KMS-11 (cell line): ENCODE data around the gene CALN1.

ENCODE experiments used
- H2AFZ ChIP-seq: fragments of 200-600 bp; sonication (generic); 2 replicates; pipeline ENCODE4 v1.6.1; 2016; ENCODE audit warnings: antibody characterized with exemption, mixed run types, low read depth
- H3K27ac ChIP-seq: fragments of 200-600 bp; sonication (generic); 2 replicates; pipeline ENCODE4 v1.6.1; 2016; ENCODE audit warnings: mild to moderate bottlenecking, mixed run types
- H3K27me3 ChIP-seq: fragments of 200-600 bp; sonication (generic); 2 replicates; pipeline ENCODE4 v1.6.1; 2017; ENCODE audit warnings: mild to moderate bottlenecking, low read depth, mixed run types, moderate library complexity; ENCODE audit not compliant: insufficient read depth
- H3K36me3 ChIP-seq: fragments of 200-600 bp; sonication (generic); 2 replicates; pipeline ENCODE4 v1.6.1; 2017; ENCODE audit warnings: mild to moderate bottlenecking, mixed run types; ENCODE audit not compliant: insufficient read depth
- H3K4me1 ChIP-seq: fragments of 200-600 bp; sonication (generic); 2 replicates; pipeline ENCODE4 v1.6.1; 2016; ENCODE audit warnings: mild to moderate bottlenecking, low read depth, mixed run types; ENCODE audit not compliant: poor library complexity, severe bottlenecking
- H3K4me2 ChIP-seq: fragments of 200-600 bp; sonication (generic); 2 replicates; pipeline ENCODE4 v1.7.0; 2016; ENCODE audit warnings: mild to moderate bottlenecking, mixed run types
- H3K4me3 ChIP-seq: fragments of 200-600 bp; sonication (generic); IDR thresholded peaks from 2 replicates; pipeline ENCODE4 v1.6.1; 2017; ENCODE audit warnings: low read depth, low read length, mixed read lengths; ENCODE audit not compliant: insufficient read depth
- H3K79me2 ChIP-seq: fragments of 200-600 bp; sonication (generic); 2 replicates; pipeline ENCODE4 v1.6.1; 2016; ENCODE audit warnings: low read depth, mixed run types; ENCODE audit not compliant: insufficient read depth
- H3K9ac ChIP-seq: fragments of 200-600 bp; sonication (generic); 2 replicates; pipeline ENCODE4 v1.6.1; 2016; ENCODE audit warnings: mild to moderate bottlenecking, mixed run types
- H4K20me1 ChIP-seq: fragments of 200-600 bp; sonication (generic); 2 replicates; pipeline ENCODE4 v1.6.1; 2016; ENCODE audit warnings: mild to moderate bottlenecking, mixed run types; ENCODE audit not compliant: insufficient read depth
- CTCF ChIP-seq: fragments of 200-600 bp; sonication (generic); conservative IDR thresholded peaks from 2 replicates; pipeline ENCODE4 v1.6.1; 2017; ENCODE audit warnings: low read depth, mild to moderate bottlenecking, antibody characterized with exemption, low read length, moderate library complexity, mixed read lengths

The CALN1 gene

GRCh38 chr7:72023926-72024325 is 388.2 kb downstream of the CALN1 start:
- no peak overlapping the region for H3K27ac ChIP-seq
- H2AFZ ChIP-seq: no peak overlapping the region
- H3K4me2 ChIP-seq: no peak overlapping the region
- no peak for TF ChIP-seq CTCF
- H3K36me3 ChIP-seq: no peaks in the 10 kb centered on the region
- no peak overlapping the region for H3K9ac ChIP-seq
- H3K4me3 ChIP-seq: no peak overlapping the region
- H3K27me3 ChIP-seq: no peaks in the 10 kb centered on the region
- no peaks in the 10 kb centered on the region for H4K20me1 ChIP-seq
- no peaks in the 10 kb centered on the region for H3K4me1 ChIP-seq
- no peaks in the 10 kb centered on the region for H3K79me2 ChIP-seq

- Histone ChIP-seq H3K4me2 (no peak overlapping the region), H3K27ac (no peak overlapping the region), H3K9ac (no peak overlapping the region), H3K4me3 (no peak overlapping the region), H3K4me1 (no peaks in the 10 kb centered on the region), H3K36me3 (no peaks in the 10 kb centered on the region), H4K20me1 (no peaks in the 10 kb centered on the region), H2AFZ (no peak overlapping the region), H3K27me3 (no peaks in the 10 kb centered on the region), H3K79me2 (no peaks in the 10 kb centered on the region)
- TF ChIP-seq CTCF: no peak
Observed at GRCh38 chr7:72021716-72022115, 390.4 kb downstream of the CALN1 start.

- H3K36me3 ChIP-seq: no peaks in the 10 kb centered on the region
- no peaks in the 10 kb centered on the region for H3K27me3 ChIP-seq
Observed at GRCh38 chr7:72020311-72020710, 391.8 kb downstream of the CALN1 start.

GRCh38 chr7:72019436-72019835 is 392.7 kb downstream of the CALN1 start:
- Histone ChIP-seq H3K4me2 (no peak overlapping the region), H4K20me1 (no peaks in the 10 kb centered on the region), H3K9ac (no peak overlapping the region), H3K27me3 (no peaks in the 10 kb centered on the region), H3K4me3 (no peak overlapping the region), H2AFZ (no peak overlapping the region), H3K27ac (no peak overlapping the region), H3K4me1 (no peaks in the 10 kb centered on the region), H3K79me2 (no peaks in the 10 kb centered on the region), H3K36me3 (no peaks in the 10 kb centered on the region)
- TF ChIP-seq CTCF: no peak

More at GRCh38 chr7:72020311-72020710, 391.8 kb downstream of the CALN1 start:
- Histone ChIP-seq H4K20me1 (no peaks in the 10 kb centered on the region), H3K4me1 (no peaks in the 10 kb centered on the region), H3K27ac (no peak overlapping the region), H3K79me2 (no peaks in the 10 kb centered on the region), H3K9ac (no peak overlapping the region), H3K4me2 (no peak overlapping the region), H2AFZ (no peak overlapping the region), H3K4me3 (no peak overlapping the region)
- no peak for TF ChIP-seq CTCF
